Uterus (tissue), 2 donors: ENCODE results near the gene ARHGAP45.

ENCODE experiments used
- CTCF ChIP-seq, 4 experiments: fragments of 200-600 bp in 2 of 4; fragments of 450-650 bp in 2 of 4; sonication (generic) in 2 of 4; IDR thresholded peaks; one replicate each; pipeline ENCODE4 v1.5.1; 2016 to 2019; ENCODE audit warnings: antibody characterized with exemption in 4 of 4, mild to moderate bottlenecking in 2 of 4, moderate library complexity in 1 of 4
- POLR2A ChIP-seq, 2 donors: fragments of 450-650 bp; IDR thresholded peaks; one replicate each; pipeline ENCODE4 v1.6.1; 2016; ENCODE audit warnings: antibody characterized with exemption in 2 of 2, mild to moderate bottlenecking in 1 of 2, moderate library complexity in 1 of 2

- TF ChIP-seq CTCF (IDR thresholded peaks at IDR 0.05): no peak
- TF ChIP-seq POLR2A (IDR thresholded peaks at IDR 0.05): peak in 1 of 2 donors; percentile 17
These were observed 38.7 kb upstream of the ARHGAP45 start for GRCh38 chr19:1028062-1028926.
